ENCODE data around the gene GYG2. TPM values are rescaled to one million over a fixed set of nuclear protein-coding genes. Genes with fewer than 3 reads are reported as not detected.
A peak's percentile ranks its signal among the peaks of the same experiment; 100 is the strongest.

Gene GYG2
- total RNA-seq, 4 donors from 2014 or later, result 3.8 to 13.7 (median 8.5) TPM

GRCh38 chrX:2875798-2876399 is 47.2 kb downstream of the GYG2 start:
- Histone ChIP-seq H3K27me3 (no peaks in the 10 kb centered on the region), H3K4me1 (no peaks in the 10 kb centered on the region), H3K9me3 (no peaks in the 10 kb centered on the region), H3K4me3 (no peak overlapping the region), H3K36me3 (no peaks in the 10 kb centered on the region), H3K27ac (no peak overlapping the region)
- no peak for ATAC-seq
- 80 to 84% methylated on average over 6 of the region's 6 CpGs for WGBS, 2 donors (ENCODE audit: low coverage in 1 of 2)
- TF ChIP-seq POLR2AphosphoS5 (IDR thresholded peaks at IDR 0.05) (no peak), CTCF (IDR thresholded peaks at IDR 0.05) (peak in 1 of 4 experiments; percentile 11)

- WGBS, 2 donors (ENCODE audit: low coverage in 1 of 2), result 60 to 78% methylated on average over 1 to 2 of the region's 2 CpGs
- Histone ChIP-seq H3K27ac (no peak overlapping the region), H3K27me3 (no peaks in the 10 kb centered on the region), H3K4me1 (no peaks in the 10 kb centered on the region), H3K36me3 (no peaks in the 10 kb centered on the region), H3K9me3 (no peaks in the 10 kb centered on the region), H3K4me3 (no peak overlapping the region)
- no peak for ATAC-seq
- TF ChIP-seq POLR2A (IDR thresholded peaks at IDR 0.05) (no peak), EP300 (IDR thresholded peaks at IDR 0.05) (no peak), POLR2AphosphoS5 (IDR thresholded peaks at IDR 0.05) (no peak)
These were observed 49.8 kb downstream of the GYG2 start for GRCh38 chrX:2878563-2878962.

GRCh38 chrX:2879670-2880069 is 50.9 kb downstream of the GYG2 start:
- Histone ChIP-seq H3K27me3 (no peaks in the 10 kb centered on the region), H3K36me3 (no peaks in the 10 kb centered on the region), H3K4me1 (no peaks in the 10 kb centered on the region), H3K4me3 (no peak overlapping the region), H3K9me3 (no peaks in the 10 kb centered on the region), H3K27ac (no peak overlapping the region)
- WGBS, 2 donors (ENCODE audit: low coverage in 1 of 2), result 88 to 100% methylated on average over 1 of the region's 1 CpG
- no peak for ATAC-seq
- TF ChIP-seq EP300 (IDR thresholded peaks at IDR 0.05), result no peak
- TF ChIP-seq CTCF (IDR thresholded peaks at IDR 0.05), result no peak
- no peak for TF ChIP-seq POLR2AphosphoS5 (IDR thresholded peaks at IDR 0.05)
- no peak for TF ChIP-seq POLR2A (IDR thresholded peaks at IDR 0.05)

GRCh38 chrX:2883770-2884169 is 55.0 kb downstream of the GYG2 start:
- Histone ChIP-seq H3K36me3 (no peaks in the 10 kb centered on the region), H3K27ac (no peak overlapping the region), H3K27me3 (no peaks in the 10 kb centered on the region), H3K4me3 (no peak overlapping the region), H3K9me3 (no peaks in the 10 kb centered on the region), H3K4me1 (no peaks in the 10 kb centered on the region)
- no peak for ATAC-seq
- TF ChIP-seq POLR2A (IDR thresholded peaks at IDR 0.05) (no peak), CTCF (IDR thresholded peaks at IDR 0.05) (no peak), EP300 (IDR thresholded peaks at IDR 0.05) (no peak), POLR2AphosphoS5 (IDR thresholded peaks at IDR 0.05) (no peak)
- WGBS, 2 donors (ENCODE audit: low coverage in 1 of 2), result no CpG with 5 or more reads among the region's 14 CpGs

GRCh38 chrX:2888309-2888708 is 59.6 kb downstream of the GYG2 start:
- no peak overlapping the region for H3K4me3 ChIP-seq
- H3K36me3 ChIP-seq, result no peaks in the 10 kb centered on the region
- H3K9me3 ChIP-seq, result no peaks in the 10 kb centered on the region

More at GRCh38 chrX:2888309-2888708, 59.6 kb downstream of the GYG2 start:
- Histone ChIP-seq H3K27ac (no peak overlapping the region), H3K4me1 (no peaks in the 10 kb centered on the region), H3K27me3 (no peaks in the 10 kb centered on the region)
- 86 to 91% methylated on average over 6 to 7 of the region's 7 CpGs for WGBS, 2 donors (ENCODE audit: low coverage in 1 of 2)
- TF ChIP-seq EP300 (IDR thresholded peaks at IDR 0.05) (no peak), POLR2A (IDR thresholded peaks at IDR 0.05) (no peak), CTCF (IDR thresholded peaks at IDR 0.05) (no peak), POLR2AphosphoS5 (IDR thresholded peaks at IDR 0.05) (no peak)
- no peak for ATAC-seq

All from gastroesophageal sphincter (tissue), 4 donors.